K562 (cell line): Measurements from ENCODE around the gene PHLDA3. TPM values are rescaled to one million over a fixed set of nuclear protein-coding genes. Genes with fewer than 3 reads are reported as not detected.

Source experiments
- ATAC-seq: fragments of 200-7000 bp; cut with Tn5 transposase; 3 replicates; pipeline ENCODE4 v1.9.1; 2020; ENCODE audit warnings: moderate library complexity
- BruUV-seq: library from RNA; stranded (reverse); fragments of 400-500 nt; replicated peaks from 2 replicates; lab custom pipeline; 2021; lab: Mats Ljungman, UMichigan
- CTCF ChIA-PET: fragments of 300-600 bp; formaldehyde crosslinking; extraction: SDS; loops from one replicate; lab custom pipeline; 2021; ENCODE audit warnings: low intra/inter-chr PET ratio; lab: Yijun Ruan, JAX
- POLR2A ChIA-PET: fragments of 300-600, 350-650 bp; sonication (Branson Sonifier 250); formaldehyde crosslinking; extraction: SDS; loops from one replicate; lab custom pipeline; 2021; ENCODE audit warnings: antibody characterized with exemption, inconsistent platforms; lab: Yijun Ruan, JAX
- DNase-seq, 4 experiments: peaks; one replicate each; pipeline versions ENCODE4 v3.0.0 to v3.0.0-alpha.2; 2011 to 2018; ENCODE audit warnings: low spot score in 3 of 4, mixed read lengths in 3 of 4; ENCODE audit errors: extremely low read depth in 1 of 4
- FAIRE-seq: peaks from 2 replicates; lab custom pipeline; 2011; peaks lifted over from hg19 to GRCh38; lab: Jason Lieb, UNC
- H2AFZ ChIP-seq: 2 replicates; pipeline ENCODE4 v1.6.0; 2011; ENCODE audit warnings: low read depth, low read length, control low read depth, inconsistent platforms
- H3K27ac ChIP-seq: fragments of 200-600 bp; 3 replicates; pipeline ENCODE4 v1.8.0; 2011; ENCODE audit warnings: low read depth, mild to moderate bottlenecking, control low read depth, inconsistent platforms, low read length, moderate library complexity, mixed read lengths; ENCODE audit errors: extremely low read depth
- H3K27me3 ChIP-seq, 2 experiments: fragments of 300-600 bp in 1 of 2; 2 replicates in 1 of 2; 3 replicates in 1 of 2; pipeline versions ENCODE4 v1.6.0 to v1.8.0; 2011; ENCODE audit warnings: inconsistent platforms in 2 of 2, low read length in 2 of 2, mild to moderate bottlenecking in 1 of 2, mixed read lengths in 1 of 2, moderate library complexity in 1 of 2; ENCODE audit not compliant: control insufficient read depth in 2 of 2, insufficient read depth in 2 of 2
- H3K36me3 ChIP-seq: fragments of 300-600 bp; 3 replicates; pipeline ENCODE4 v1.8.0; 2011; ENCODE audit warnings: mild to moderate bottlenecking, low read length, inconsistent platforms; ENCODE audit not compliant: control insufficient read depth, insufficient read depth
- H3K4me1 ChIP-seq, 2 experiments: fragments of 200-600 bp in 1 of 2; replicated peaks in 1 of 2; 2 replicates in 1 of 2; 3 replicates in 1 of 2; pipeline versions ENCODE4 v1.5.1 to v1.8.0; 2011; ENCODE audit warnings: inconsistent platforms in 2 of 2, low read length in 2 of 2, mild to moderate bottlenecking in 1 of 2, mixed read lengths in 1 of 2, moderate library complexity in 1 of 2; ENCODE audit not compliant: control insufficient read depth in 2 of 2, insufficient read depth in 2 of 2
- H3K4me2 ChIP-seq: 2 replicates; pipeline ENCODE4 v1.6.1; 2011; ENCODE audit warnings: low read length, control low read depth, inconsistent platforms, mixed read lengths; ENCODE audit not compliant: insufficient read depth
- H3K4me3 ChIP-seq: fragments of 200-600 bp; sonication (generic), shearing (Covaris generic); 2 replicates; pipeline ENCODE4 v1.5.1; 2016; ENCODE audit warnings: control low read depth, inconsistent platforms
- H3K79me2 ChIP-seq: fragments of 200-600 bp; 3 replicates; pipeline ENCODE4 v1.8.0; 2011; ENCODE audit warnings: low read length, inconsistent platforms; ENCODE audit not compliant: control insufficient read depth, insufficient read depth
- H3K9ac ChIP-seq, 2 experiments: 2 replicates each; pipeline versions ENCODE4 v1.6.0 to v1.6.1; 2011; ENCODE audit warnings: low read depth in 2 of 2, low read length in 2 of 2, control low read depth in 1 of 2, inconsistent platforms in 1 of 2, mild to moderate bottlenecking in 1 of 2, mixed read lengths in 1 of 2; ENCODE audit not compliant: insufficient read depth in 1 of 2
- H3K9me1 ChIP-seq: one replicate; pipeline ENCODE4 v1.6.0; 2011; ENCODE audit warnings: inconsistent platforms, mild to moderate bottlenecking, low read length, moderate library complexity; ENCODE audit not compliant: control insufficient read depth, insufficient read depth
- H3K9me3 ChIP-seq: replicated peaks from 2 replicates; pipeline ENCODE4 v1.5.1; 2011; ENCODE audit warnings: low read depth, low read length, inconsistent platforms; ENCODE audit not compliant: control insufficient read depth, insufficient read depth
- H4K20me1 ChIP-seq: replicated peaks from 2 replicates; pipeline ENCODE4 v1.6.1; 2011; ENCODE audit warnings: low read length, inconsistent platforms, mixed read lengths; ENCODE audit not compliant: control insufficient read depth, insufficient read depth
- E2F1 ChIP-seq: sonication (generic); formaldehyde crosslinking; IDR thresholded peaks from 2 replicates; pipeline ENCODE4 v1.8.1; 2023; ENCODE audit warnings: mild to moderate bottlenecking, missing genetic modification reagents, moderate library complexity
- GATAD2B ChIP-seq: fragments of 450-650 bp; IDR thresholded peaks from 2 replicates; pipeline ENCODE4 v1.6.1; 2017; ENCODE audit warnings: mild to moderate bottlenecking, borderline replicate concordance
- IRF2 ChIP-seq: sonication (generic); formaldehyde crosslinking; IDR thresholded peaks from 2 replicates; pipeline ENCODE4 v1.8.1; 2022; ENCODE audit warnings: mild to moderate bottlenecking, missing genetic modification reagents
- NRF1 ChIP-seq, 2 experiments: fragments of 450-650 bp; IDR thresholded peaks in 1 of 2; conservative IDR thresholded peaks in 1 of 2; 2 replicates each; pipeline ENCODE4 v1.6.1; 2014; ENCODE audit warnings: mild to moderate bottlenecking in 2 of 2
- OTX1 ChIP-seq: fragments of 450-650 bp; formaldehyde crosslinking; IDR thresholded peaks from 2 replicates; pipeline ENCODE4 v1.4.0; 2022; ENCODE audit warnings: mild to moderate bottlenecking
- RBM22 ChIP-seq: fragments of 200-400 bp; formaldehyde crosslinking; IDR thresholded peaks from 2 replicates; pipeline ENCODE4 v1.6.1; 2018; ENCODE audit warnings: low read length, low read depth; ENCODE audit not compliant: poor library complexity, severe bottlenecking
- WGBS: fragments of 100-300 bp; shearing (Covaris generic); methylation state at CpG from one replicate; pipeline ENCODE4 v1.1.6; 2016; ENCODE audit warnings: low coverage, mixed read lengths; ENCODE audit not compliant: insufficient coverage; ENCODE audit errors: missing lambda C conversion rate; 5-methylcytosine and 5-hydroxymethylcytosine counted together
- in situ Hi-C: fragments of 300-500 bp; cut with MboI; formaldehyde crosslinking; loops from 4 replicates; pipeline ENCODE4 v1.15.0; 2018; ENCODE audit warnings: inconsistent platforms, mixed read lengths
- intact Hi-C: fragments of 100-400 bp; cut with micrococcal nuclease; formaldehyde crosslinking; loops from 2 replicates; pipeline ENCODE4 v1.14.2; 2022
- polyA plus RNA-seq, 8 experiments: library from polyadenylated mRNA; depleted of rRNA in 4 of 8; stranded (reverse) in 5 of 8; unstranded in 3 of 8; fragments of >200 nt; fragmentation: Nextera tagmentation in 2 of 8; fragmentation: Illumina TruSeq in 1 of 8; extraction: Ambion mirVana in 2 of 8; extraction: Trizol in 1 of 8; gene quantifications; 2 replicates each; pipeline versions ENCODE4 v1.2.1 to v1.2.3, GENCODE V29; 2011 to 2014; ENCODE audit warnings: inconsistent platforms in 1 of 8, missing spikeins in 1 of 8
- total RNA-seq, 7 experiments: library from RNA; depleted of rRNA in 6 of 7; stranded (reverse); fragments of >200 nt in 6 of 7; fragmentation: Illumina TruSeq in 2 of 7; extraction: Trizol in 2 of 7; gene quantifications; 2 replicates each; pipeline versions ENCODE4 v1.2.1 to v1.2.3, GENCODE V29; 2011 to 2021; ENCODE audit warnings: low replicate concordance in 1 of 7

The PHLDA3 gene
- total and polyA plus RNA-seq, 9 of the 15 experiments (the other 6 are each of a cell fraction or from before 2014, with no cell fraction given) = 0.11 to 0.27 TPM; not detected in 7

GRCh38 chr1:201436969-201437368 is 32.0 kb downstream of the PHLDA3 start:
- intact Hi-C loops (no loop called here), in situ Hi-C loops (no loop called here)
- DNase-seq = no peak
- 5% methylated on average over 3 of the region's 3 CpGs for WGBS
- no peaks in the 10 kb centered on the region for H3K36me3 ChIP-seq
- no peak for ATAC-seq
- no peaks in the 10 kb centered on the region for H4K20me1 ChIP-seq
- H2AFZ ChIP-seq = no peak overlapping the region
- H3K9me1 ChIP-seq = peaks cover 3% of the 10 kb centered on the region
- no peak overlapping the region for H3K4me2 ChIP-seq
- H3K4me3 ChIP-seq = no peak overlapping the region
- H3K9me3 ChIP-seq = no peaks in the 10 kb centered on the region
- H3K27me3 ChIP-seq = peaks cover 0 to 17% of the 10 kb centered on the region in 2 experiments; a peak in 3 of 5 replicates
- ChIA-PET POLR2A (interaction anchor here (0.7 to 1.5 kb wide), 3 partner anchors 11 to 64 kb away, joined by 3 to 4 read pairs (median 3); no protein-coding TSS in a partner anchor), CTCF (interaction anchor here (1.4 to 3.5 kb wide), 4 partner anchors 11 to 76 kb away, joined by 4 to 30 read pairs (median 10); no protein-coding TSS in a partner anchor)
- no TSS peak for BruUV-seq
- H3K4me1 ChIP-seq = peaks cover 0 to 4% of the 10 kb centered on the region in 2 experiments; a peak in 2 of 5 replicates
- no peaks in the 10 kb centered on the region for H3K79me2 ChIP-seq
- no peak overlapping the region for H3K9ac ChIP-seq
- TF ChIP-seq NRF1 (conservative IDR thresholded peaks at IDR 0.05 in 1 of 2, IDR thresholded peaks at IDR 0.05 in 1 of 2) (no peak), RBM22 (no peak), E2F1 (CRISPR knock-in tag) (no peak), OTX1 (no peak), IRF2 (CRISPR knock-in tag) (no peak), GATAD2B (no peak)
- H3K27ac ChIP-seq = no peak overlapping the region
- no peak for FAIRE-seq
